NCI-H446 (cell line): ENCODE data around the gene KAZN.
"Not testable (repeated sequence)": the region's sequence is repeated elsewhere in the genome, so short reads cannot be mapped to it uniquely, and the experiment has no call there.

Source experiments
- DNase-seq, 2 experiments: peaks; one replicate each; lab custom pipeline; 2025; lab: John Stamatoyannopoulos, UW

Gene KAZN

DNA sequence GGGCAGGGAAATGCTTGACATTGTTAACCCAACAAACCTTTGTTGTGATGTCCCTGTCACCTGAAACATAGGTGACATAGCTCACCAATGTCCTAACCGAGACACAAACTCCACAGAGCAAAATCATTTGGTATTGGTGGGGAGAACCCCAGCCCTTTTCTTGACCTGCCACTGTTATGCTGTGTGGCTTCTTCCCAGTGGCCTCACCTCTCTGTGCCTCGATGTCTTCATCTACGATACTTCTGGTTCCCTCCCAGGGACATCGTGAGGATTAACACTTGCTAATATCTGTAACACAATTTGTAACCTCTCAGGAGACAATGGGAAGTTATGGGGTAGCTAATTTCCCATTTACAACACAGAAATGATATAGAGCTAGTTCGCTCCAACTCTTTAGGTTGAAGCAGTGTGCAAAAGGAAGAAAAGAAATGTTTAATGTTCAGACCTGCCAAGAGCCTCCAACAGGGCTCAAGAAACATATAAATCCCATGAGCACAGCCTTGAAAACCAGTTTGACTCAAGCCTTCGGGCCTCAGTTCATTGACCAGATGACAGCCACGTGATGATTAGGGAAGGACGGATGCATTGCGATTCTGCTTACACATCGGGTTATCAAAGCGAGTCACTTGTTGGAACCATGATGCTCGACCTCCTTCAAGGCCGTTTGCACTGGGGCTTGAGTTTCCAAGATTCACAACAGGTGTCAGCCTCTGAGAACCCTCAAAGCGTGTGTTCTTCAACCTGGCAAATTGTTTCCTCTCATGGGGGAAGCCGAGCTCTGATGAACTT is 517.3 kb downstream of the KAZN start:
- no peak for DNase-seq

GRCh38 chr1:15116966-15117365 is 518.5 kb downstream of the KAZN start:
- no peak for DNase-seq

- no peak for DNase-seq
Measured at GRCh38 chr1:15117671-15118325, 519.3 kb downstream of the KAZN start.

- DNase-seq = no peak
Measured at GRCh38 chr1:15118579-15118978, 520.1 kb downstream of the KAZN start.

DNA sequence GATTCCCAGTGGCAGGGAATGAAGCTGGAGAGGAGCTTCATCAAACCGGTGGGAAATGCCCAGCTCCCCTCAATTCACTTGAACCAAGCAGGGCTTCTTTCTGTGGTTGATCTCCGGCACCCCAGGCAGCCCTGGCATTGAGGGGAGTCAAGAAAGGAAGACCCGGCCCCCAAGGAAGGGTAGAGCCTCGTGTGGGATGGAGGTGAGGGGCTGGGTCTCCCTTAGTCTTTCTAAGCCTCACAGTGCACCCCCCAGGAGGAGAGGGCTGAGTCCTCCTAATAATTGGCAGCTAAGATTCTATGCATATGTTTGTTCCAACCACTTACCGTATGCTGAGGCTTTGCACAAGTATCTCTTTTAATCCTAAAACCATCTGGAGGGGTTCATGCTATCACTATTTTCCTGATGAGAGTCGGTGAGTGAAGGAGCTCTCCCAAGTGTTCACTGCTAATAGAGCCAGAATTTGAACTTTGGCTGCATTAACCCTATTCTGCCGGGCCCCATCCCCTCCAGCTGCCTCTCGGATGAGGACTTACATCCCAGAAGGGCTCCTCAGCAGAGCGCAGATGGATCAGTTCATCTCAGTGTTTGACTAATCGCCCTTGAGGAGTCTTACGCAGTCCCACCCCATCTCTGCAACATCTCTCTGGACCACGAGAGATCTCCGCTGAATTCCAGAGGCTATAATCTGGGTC is 521.9 kb downstream of the KAZN start:
- no peak for DNase-seq

DNA sequence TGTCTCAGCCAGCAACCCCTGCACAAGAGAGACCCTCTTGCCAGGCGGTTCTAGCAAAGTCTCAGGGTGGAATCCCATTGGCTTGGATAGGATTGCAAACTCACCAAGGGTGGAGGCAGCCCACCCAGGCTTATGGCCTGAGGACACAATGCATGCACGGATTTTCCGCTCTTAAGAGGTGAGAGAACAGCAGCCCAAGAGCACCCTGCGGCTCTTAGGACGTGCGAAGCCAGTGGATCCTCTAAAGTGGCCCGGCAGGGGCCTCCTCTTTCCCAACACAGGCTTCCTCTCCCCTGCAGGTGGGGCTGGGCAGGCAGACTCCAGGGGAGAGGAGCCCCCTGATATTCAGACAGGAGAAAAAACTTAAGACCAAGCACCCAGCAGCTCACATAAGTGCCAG is 523.8 kb downstream of the KAZN start:
- no peak for DNase-seq

GRCh38 chr1:15123270-15123669 is 524.8 kb downstream of the KAZN start:
- no peak for DNase-seq

DNA sequence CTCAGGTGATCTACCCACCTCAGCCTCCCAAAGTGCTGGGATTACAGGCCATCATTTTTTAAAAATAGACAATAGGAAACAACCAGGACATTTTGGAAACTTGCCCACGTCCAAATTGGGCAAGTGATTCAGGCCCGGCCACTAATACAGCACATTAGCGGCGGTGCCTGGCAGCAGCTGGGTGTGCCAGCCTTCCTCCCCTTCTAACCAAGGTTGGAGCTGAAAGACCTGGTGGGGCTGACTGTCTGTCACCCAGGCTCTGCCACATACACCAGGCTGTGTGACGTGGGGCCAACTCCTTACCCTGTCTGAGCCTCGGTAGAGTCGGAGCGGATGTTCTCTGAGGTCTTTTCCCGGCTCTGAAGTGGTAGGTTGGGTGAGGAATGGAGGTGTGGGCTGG is 525.4 kb downstream of the KAZN start:
- no peak for DNase-seq

- DNase-seq = no peak
Measured at GRCh38 chr1:15124362-15125100, 526.0 kb downstream of the KAZN start.

GRCh38 chr1:15125101-15125745 is 526.7 kb downstream of the KAZN start:
- DNase-seq = no peak

- DNase-seq = no peak
Measured at GRCh38 chr1:15128077-15128476, 529.6 kb downstream of the KAZN start.

DNA sequence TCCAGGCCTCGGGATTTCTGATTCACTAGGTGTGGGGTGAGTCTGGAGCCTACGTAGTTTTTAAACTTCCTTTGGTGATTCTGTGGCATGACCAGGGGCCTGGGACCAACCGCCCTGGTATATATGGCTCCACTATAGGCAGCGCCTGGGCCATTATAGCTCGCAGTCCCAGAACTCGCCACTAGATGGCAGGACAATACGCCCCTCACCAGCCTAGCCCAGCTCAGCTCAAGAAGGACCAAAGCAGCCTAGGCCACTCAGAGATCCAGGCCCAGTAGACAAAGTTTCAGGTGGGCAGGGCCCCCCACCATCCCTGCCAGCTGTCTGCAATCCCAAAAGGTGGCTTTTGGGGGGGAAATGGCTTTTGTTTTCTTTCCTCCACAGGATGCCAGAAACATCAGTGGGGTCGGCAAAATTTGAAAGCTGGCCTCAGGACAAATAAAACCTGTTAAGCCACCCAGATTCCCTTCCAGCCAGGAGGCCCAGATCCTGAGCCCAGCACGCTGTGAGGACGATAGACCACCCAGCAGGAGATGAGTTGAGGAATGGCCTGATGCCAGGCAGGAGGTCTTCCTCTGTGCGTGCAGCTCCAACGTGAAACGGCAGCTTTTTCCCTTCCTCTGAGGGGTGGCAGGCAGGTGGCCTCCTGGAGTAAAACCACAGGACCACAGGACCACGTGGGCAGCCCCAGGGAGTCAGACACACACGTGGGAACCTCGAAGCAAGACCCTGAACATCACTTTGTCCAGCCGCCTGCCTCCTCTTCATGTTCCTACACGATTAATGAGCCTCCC is 530.2 kb downstream of the KAZN start:
- DNase-seq = peak; percentile 62 to 81

DNA sequence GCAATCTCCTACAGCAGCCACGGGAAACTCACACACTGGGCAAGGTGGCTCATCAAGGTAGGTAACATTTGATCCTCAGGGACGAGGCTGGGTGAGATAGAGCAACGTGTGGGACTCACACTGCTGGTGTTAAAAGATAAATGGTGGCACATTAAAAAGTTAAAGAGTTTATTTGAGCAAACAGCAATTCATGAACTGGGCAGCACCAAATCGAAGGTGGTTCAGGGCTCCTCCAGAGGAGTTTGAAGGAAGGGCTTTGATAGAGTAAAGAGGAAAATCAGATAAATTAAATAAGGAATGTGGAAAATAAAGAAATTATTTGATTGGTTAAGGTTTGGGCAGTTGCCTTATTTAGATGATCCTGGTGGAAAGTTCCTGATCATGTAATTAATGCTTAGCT is 531.5 kb downstream of the KAZN start:
- no peak for DNase-seq

DNA sequence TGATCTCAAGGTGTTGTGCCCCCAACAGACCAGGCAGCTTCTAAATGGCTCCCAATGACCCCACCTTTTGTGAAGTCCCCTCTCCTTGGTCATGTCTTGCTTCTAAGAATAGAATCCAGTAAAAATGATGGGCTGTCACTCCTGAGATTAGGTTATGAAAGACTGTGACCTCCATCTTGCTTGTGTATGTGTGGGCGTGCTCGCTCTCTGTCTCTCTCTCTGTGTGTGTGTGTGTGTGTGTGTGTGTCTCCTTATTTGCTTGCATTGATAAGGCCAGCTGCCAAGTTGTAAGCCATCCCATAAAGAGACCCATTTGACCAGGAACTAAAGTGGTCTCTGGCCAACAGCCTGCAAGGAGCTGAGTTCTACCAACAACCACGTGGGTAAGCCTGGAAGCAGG is 532.1 kb downstream of the KAZN start:
- DNase-seq = no peak

DNA sequence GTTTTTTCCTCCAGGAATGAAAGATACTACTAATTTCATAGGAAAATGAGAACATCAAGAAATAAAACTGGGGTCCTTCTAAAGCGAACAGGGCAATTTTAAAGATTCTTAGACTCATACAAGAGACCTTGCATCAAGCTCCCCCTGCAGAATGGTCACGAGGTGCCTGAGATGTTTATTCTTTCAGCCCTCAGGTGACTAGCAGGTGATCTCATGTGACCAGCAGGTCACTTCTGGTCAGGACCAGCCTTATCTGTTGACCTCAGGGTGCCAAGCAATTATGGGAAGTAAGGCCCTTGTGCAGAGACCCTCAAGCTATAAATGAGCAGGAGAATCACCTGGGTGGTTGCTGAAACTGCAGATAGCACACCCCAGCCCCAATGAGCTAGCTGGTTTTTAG is 534.5 kb downstream of the KAZN start:
- DNase-seq = no peak

DNA sequence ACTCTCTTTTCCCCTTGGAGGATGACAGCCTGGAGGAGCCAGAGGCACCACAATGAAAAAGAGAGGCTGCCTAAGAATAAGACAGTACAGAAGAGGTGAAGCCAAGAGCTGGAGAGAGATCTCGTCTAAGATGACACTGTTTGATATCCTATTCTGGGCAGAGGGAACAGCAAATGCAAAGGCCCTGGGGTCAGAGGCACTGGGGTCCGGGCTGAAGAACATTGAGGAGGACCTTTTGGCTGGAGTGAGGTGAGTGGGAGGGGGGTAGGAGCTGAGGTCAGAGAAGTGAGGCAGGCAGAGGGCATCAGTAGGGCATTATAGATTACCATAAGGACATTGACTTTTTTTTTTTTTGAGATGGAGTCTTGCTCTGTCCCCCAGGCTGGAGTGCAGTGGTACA is 535.8 kb downstream of the KAZN start:
- no peak for DNase-seq

- not testable (repeated sequence) for DNase-seq
Measured at GRCh38 chr1:15135604-15136003, 537.1 kb downstream of the KAZN start.

DNA sequence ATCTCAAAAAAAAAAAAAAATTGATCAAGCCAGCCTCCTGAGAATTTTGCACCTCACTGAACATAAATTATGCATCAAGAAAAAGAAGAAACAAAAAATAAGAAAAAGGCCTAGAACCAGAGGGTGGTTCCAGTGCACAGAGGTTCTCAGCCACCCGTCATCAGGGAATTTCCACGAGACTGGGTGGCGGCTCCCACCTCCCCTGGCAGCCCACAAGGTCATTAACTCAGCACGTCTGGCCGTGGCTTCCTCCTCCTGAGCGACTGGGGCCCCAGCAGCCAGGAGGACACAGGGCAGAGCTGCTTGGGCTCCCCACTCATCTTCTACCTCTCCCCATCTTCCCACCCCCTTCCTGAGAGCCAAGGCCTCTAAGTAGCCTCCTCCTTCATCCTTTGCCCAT is 539.3 kb downstream of the KAZN start:
- no peak for DNase-seq

DNA sequence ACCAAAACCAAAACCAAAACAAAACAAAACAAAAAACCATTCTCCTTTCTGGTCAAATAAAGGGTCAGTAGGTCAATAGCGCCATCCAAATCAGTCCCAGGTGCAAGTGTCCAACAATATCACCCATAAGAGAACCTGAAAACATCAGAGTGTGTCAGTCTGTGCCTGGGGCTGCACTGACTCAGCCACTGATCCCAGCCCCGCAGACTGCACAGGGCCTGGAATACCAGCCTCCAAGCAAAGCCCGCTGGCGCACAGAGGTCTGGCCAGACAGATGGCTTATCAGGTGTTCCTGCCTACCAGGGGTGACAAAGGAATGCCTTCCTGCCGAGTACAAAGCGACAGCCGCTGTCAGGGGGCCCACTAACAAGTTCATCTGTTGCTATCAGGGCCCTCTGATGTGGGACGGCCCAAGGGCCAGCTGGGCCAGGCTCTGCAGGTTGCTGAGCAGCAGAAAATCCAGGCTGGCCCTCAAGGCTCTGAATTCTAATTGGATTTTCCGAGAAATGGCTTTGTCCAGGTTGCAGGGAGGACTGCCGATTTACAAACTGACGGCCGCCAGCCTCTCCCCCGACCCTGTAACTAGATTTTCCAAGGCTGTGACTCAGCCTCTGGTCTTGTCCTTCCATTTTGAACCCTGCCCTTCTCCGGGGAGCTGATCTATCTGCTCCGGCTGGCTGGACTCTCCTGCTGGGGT is 541.3 kb downstream of the KAZN start:
- peak in 1 of 2 experiments; percentile 45 for DNase-seq

DNA sequence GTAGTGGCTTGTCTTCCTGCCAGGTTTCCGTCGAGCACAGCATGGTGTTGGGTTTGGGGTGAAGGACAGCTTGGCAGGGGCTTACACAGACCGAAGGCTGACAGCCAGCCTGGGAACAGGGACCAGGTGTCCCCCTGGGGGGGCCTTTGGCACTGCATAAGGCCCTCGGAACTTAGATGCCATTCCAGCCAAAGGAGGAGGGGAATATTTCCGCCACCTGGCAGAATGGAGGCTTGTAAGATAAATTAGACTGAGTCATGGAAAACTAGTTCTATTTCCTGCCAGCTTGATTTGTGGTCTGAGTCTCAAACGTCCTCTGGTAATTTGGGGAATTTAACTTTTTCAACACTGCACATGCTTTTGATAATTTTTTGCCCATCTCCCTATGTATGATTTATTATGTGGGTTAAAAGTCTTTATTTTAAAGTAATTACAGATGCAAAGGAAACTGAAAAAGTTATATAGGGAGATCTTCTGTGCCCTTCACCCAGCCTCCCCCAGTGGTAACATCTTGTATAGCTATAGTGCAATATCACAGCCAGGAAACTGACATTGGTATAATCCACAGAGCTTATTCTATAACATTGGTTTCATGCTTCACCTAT is 543.6 kb downstream of the KAZN start:
- DNase-seq = peak; percentile 13 to 81
